Endothelial cell of umbilical vein (primary cell): ENCODE measurements around the gene FOXL3. TPM values are rescaled to one million over a fixed set of nuclear protein-coding genes. Genes with fewer than 3 reads are reported as not detected.

Experiments
- BruUV-seq: library from RNA; stranded (reverse); fragments of 400-500 nt; replicated peaks from 2 replicates; lab custom pipeline; 2021; lab: Mats Ljungman, UMichigan
- CTCF ChIA-PET: fragments of 300-600, 350-600 bp; sonication (Branson Sonifier 250); formaldehyde crosslinking; loops from one replicate; lab custom pipeline; 2021; ENCODE audit warnings: antibody characterized with exemption, inconsistent platforms; lab: Charles Lee
- POLR2A ChIA-PET: fragments of 300-600, 350-600 bp; sonication (Branson Sonifier 250); formaldehyde crosslinking; loops from one replicate; lab custom pipeline; 2021; ENCODE audit warnings: antibody characterized with exemption, inconsistent platforms; lab: Charles Lee
- DNase-seq: peaks from one replicate; pipeline ENCODE4 v3.0.0-alpha.2; 2011; ENCODE audit warnings: low read depth, low spot score
- FAIRE-seq: peaks from 2 replicates; lab custom pipeline; 2011; peaks lifted over from hg19 to GRCh38; lab: Jason Lieb, UNC
- H2AFZ ChIP-seq: 2 replicates; pipeline ENCODE4 v1.6.0; 2012; ENCODE audit warnings: low read depth, low read length, control low read depth, inconsistent platforms
- H3K27ac ChIP-seq: 2 replicates; pipeline ENCODE4 v1.5.1; 2011; ENCODE audit warnings: low read depth, mild to moderate bottlenecking, control low read depth, low read length, moderate library complexity; ENCODE audit not compliant: insufficient read depth
- H3K27me3 ChIP-seq, 2 experiments: 2 replicates each; pipeline versions ENCODE4 v1.6.0 to v1.6.1; 2011; ENCODE audit warnings: low read length in 2 of 2, mixed read lengths in 1 of 2; ENCODE audit not compliant: control insufficient read depth in 2 of 2, insufficient read depth in 2 of 2
- H3K36me3 ChIP-seq, 2 experiments: 2 replicates in 1 of 2; 3 replicates in 1 of 2; pipeline ENCODE4 v1.5.1; 2011; ENCODE audit warnings: low read length in 2 of 2, mild to moderate bottlenecking in 1 of 2, moderate library complexity in 1 of 2; ENCODE audit not compliant: control insufficient read depth in 2 of 2, insufficient read depth in 2 of 2; ENCODE audit errors: extremely low read depth in 1 of 2
- H3K4me1 ChIP-seq: 3 replicates; pipeline ENCODE4 v1.5.1; 2011; ENCODE audit warnings: mild to moderate bottlenecking, low read length; ENCODE audit not compliant: control insufficient read depth, insufficient read depth; ENCODE audit errors: extremely low read depth
- H3K4me2 ChIP-seq: 2 replicates; pipeline ENCODE4 v1.6.1; 2011; ENCODE audit warnings: low read length, control low read depth, mixed read lengths; ENCODE audit not compliant: insufficient read depth
- H3K4me3 ChIP-seq, 3 experiments: fragments of 200-600 bp in 1 of 3; sonication (generic), shearing (Covaris generic) in 1 of 3; replicated peaks in 1 of 3; 2 replicates each; pipeline ENCODE4 v1.5.1; 2011 to 2016; ENCODE audit warnings: control low read depth in 3 of 3, low read length in 3 of 3, mild to moderate bottlenecking in 2 of 3, inconsistent platforms in 1 of 3, low read depth in 1 of 3, moderate library complexity in 1 of 3; ENCODE audit not compliant: insufficient read depth in 1 of 3
- H3K79me2 ChIP-seq: 2 replicates; pipeline ENCODE4 v1.6.0; 2012; ENCODE audit warnings: low read length, inconsistent platforms; ENCODE audit not compliant: control insufficient read depth, insufficient read depth
- H3K9ac ChIP-seq: replicated peaks from 2 replicates; pipeline ENCODE3; 2011; ENCODE audit warnings: low read length, control low read depth; ENCODE audit not compliant: insufficient read depth; ENCODE audit errors: extremely low read depth
- H3K9me1 ChIP-seq: replicated peaks from 3 replicates; pipeline ENCODE4 v1.6.0; 2011; ENCODE audit warnings: mild to moderate bottlenecking, low read length; ENCODE audit not compliant: control insufficient read depth, insufficient read depth; ENCODE audit errors: extremely low read depth
- H3K9me3 ChIP-seq: replicated peaks from 2 replicates; pipeline ENCODE4 v1.5.1; 2012; ENCODE audit warnings: low read length, inconsistent platforms; ENCODE audit not compliant: control insufficient read depth, insufficient read depth
- H4K20me1 ChIP-seq: replicated peaks from 2 replicates; pipeline ENCODE3; 2011; ENCODE audit warnings: mild to moderate bottlenecking, low read length; ENCODE audit not compliant: control insufficient read depth, insufficient read depth; ENCODE audit errors: extremely low read depth
- EZH2 ChIP-seq: IDR thresholded peaks from 2 replicates; pipeline ENCODE4 v1.6.1; 2012; ENCODE audit warnings: borderline replicate concordance, low read depth, mild to moderate bottlenecking, moderate library complexity, low read length, inconsistent platforms; ENCODE audit not compliant: severe bottlenecking
- FOS ChIP-seq: IDR thresholded peaks from 2 replicates; pipeline ENCODE4 v1.6.1; 2011; ENCODE audit warnings: mild to moderate bottlenecking, low read length, moderate library complexity, borderline replicate concordance; ENCODE audit not compliant: insufficient read depth
- GATA2 ChIP-seq: IDR thresholded peaks from 2 replicates; pipeline ENCODE4 v1.7.0; 2011; ENCODE audit warnings: low read depth, mild to moderate bottlenecking, moderate library complexity, mixed read lengths, low read length; ENCODE audit not compliant: insufficient read length, insufficient read depth
- JUN ChIP-seq: IDR thresholded peaks from 2 replicates; pipeline ENCODE4 v1.6.1; 2011; ENCODE audit warnings: borderline replicate concordance, low read depth; ENCODE audit not compliant: insufficient read length, insufficient read depth
- MAX ChIP-seq: IDR thresholded peaks from 2 replicates; pipeline ENCODE4 v1.6.1; 2011; ENCODE audit not compliant: insufficient read depth, insufficient read length
- MYC ChIP-seq: IDR thresholded peaks from one replicate; pipeline ENCODE4 v1.6.1; 2011; ENCODE audit warnings: mild to moderate bottlenecking, low read depth, low read length
- POLR2A ChIP-seq: IDR thresholded peaks from 2 replicates; pipeline ENCODE4 v1.6.1; 2012; ENCODE audit warnings: low read depth, mild to moderate bottlenecking, control low read depth, low read length
- POLR2AphosphoS5 ChIP-seq: IDR thresholded peaks from 2 replicates; pipeline ENCODE4 v1.6.1; 2012; ENCODE audit warnings: low read depth, mild to moderate bottlenecking, control low read depth, low read length, moderate library complexity; ENCODE audit not compliant: insufficient read depth
- dilution Hi-C: fragments of 300-500 bp; cut with MboI; formaldehyde crosslinking; loops from one replicate; pipeline ENCODE4 v1.15.0; 2019; ENCODE audit warnings: low sequenced_read_pairs; ENCODE audit not compliant: extremely low pct_ligation_motif_present
- intact Hi-C: fragments of 100-400 bp; cut with micrococcal nuclease; formaldehyde crosslinking; loops from one replicate; pipeline ENCODE4 v1.10.0; 2022
- polyA plus RNA-seq, 4 experiments: library from polyadenylated mRNA; depleted of rRNA in 3 of 4; stranded (reverse) in 3 of 4; unstranded in 1 of 4; fragments of >200 nt; gene quantifications; 2 replicates each; pipeline versions ENCODE4 v1.2.1 to v1.2.3, GENCODE V29; 2011 to 2012; ENCODE audit warnings: missing spikeins in 1 of 4
- total RNA-seq: library from RNA; stranded (reverse); gene quantifications from 2 replicates; pipeline ENCODE4 v1.2.3, GENCODE V29; 2021
- TF ChIP-seq, protein P1 (sequence below), 2 donors: IDR thresholded peaks; 1 replicate in 1 of 2; 2 replicates in 1 of 2; pipeline ENCODE4 v1.5.1; 2011; ENCODE audit warnings: low read length in 2 of 2, mild to moderate bottlenecking in 2 of 2, moderate library complexity in 2 of 2, control low read depth in 1 of 2, inconsistent platforms in 1 of 2, low read depth in 1 of 2; ENCODE audit not compliant: insufficient read depth in 1 of 2; ENCODE audit errors: extremely low read depth in 1 of 2

Gene FOXL3
- total and polyA plus RNA-seq, 2 donors (not counting 3 experiments of a cell fraction or from before 2014, with no cell fraction given), result not detected

GRCh38 chr7:284762-285722 is 4.9 kb upstream of the FOXL3 start:
- H3K27ac ChIP-seq, result no peak overlapping the region
- DNase-seq, result no peak
- FAIRE-seq, result no peak
- H2AFZ ChIP-seq, result no peak overlapping the region
- no peaks in the 10 kb centered on the region for H3K36me3 ChIP-seq
- BruUV-seq, result no TSS peak
- no peaks in the 10 kb centered on the region for H4K20me1 ChIP-seq
- no peak for TF ChIP-seq GATA2
- no peak for TF ChIP-seq FOS
- no peak for TF ChIP-seq MYC
- TF ChIP-seq JUN, result no peak
- no peak for TF ChIP-seq EZH2
- TF ChIP-seq MAX, result no peak
- no peak for TF ChIP-seq POLR2AphosphoS5
- TF ChIP-seq, protein P1, sequence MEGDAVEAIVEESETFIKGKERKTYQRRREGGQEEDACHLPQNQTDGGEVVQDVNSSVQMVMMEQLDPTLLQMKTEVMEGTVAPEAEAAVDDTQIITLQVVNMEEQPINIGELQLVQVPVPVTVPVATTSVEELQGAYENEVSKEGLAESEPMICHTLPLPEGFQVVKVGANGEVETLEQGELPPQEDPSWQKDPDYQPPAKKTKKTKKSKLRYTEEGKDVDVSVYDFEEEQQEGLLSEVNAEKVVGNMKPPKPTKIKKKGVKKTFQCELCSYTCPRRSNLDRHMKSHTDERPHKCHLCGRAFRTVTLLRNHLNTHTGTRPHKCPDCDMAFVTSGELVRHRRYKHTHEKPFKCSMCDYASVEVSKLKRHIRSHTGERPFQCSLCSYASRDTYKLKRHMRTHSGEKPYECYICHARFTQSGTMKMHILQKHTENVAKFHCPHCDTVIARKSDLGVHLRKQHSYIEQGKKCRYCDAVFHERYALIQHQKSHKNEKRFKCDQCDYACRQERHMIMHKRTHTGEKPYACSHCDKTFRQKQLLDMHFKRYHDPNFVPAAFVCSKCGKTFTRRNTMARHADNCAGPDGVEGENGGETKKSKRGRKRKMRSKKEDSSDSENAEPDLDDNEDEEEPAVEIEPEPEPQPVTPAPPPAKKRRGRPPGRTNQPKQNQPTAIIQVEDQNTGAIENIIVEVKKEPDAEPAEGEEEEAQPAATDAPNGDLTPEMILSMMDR (IDR thresholded peaks at IDR 0.05; ENCODE audit: extremely low read depth in 1 of 2, insufficient read depth in 1 of 2, low read depth in 1 of 2, low read length in 2 of 2), result no peak
- no peak for TF ChIP-seq POLR2A
- ChIA-PET POLR2A (no interaction called here), CTCF (no interaction called here)
- peaks cover 11 to 22% of the 10 kb centered on the region in 2 experiments for H3K27me3 ChIP-seq
- H3K79me2 ChIP-seq, result no peaks in the 10 kb centered on the region
- H3K4me3 ChIP-seq, result no peak overlapping the region
- H3K4me2 ChIP-seq, result no peak overlapping the region
- no peak overlapping the region for H3K9ac ChIP-seq
- dilution Hi-C loops, result no loop called here
- H3K4me1 ChIP-seq, result no peaks in the 10 kb centered on the region
- no peaks in the 10 kb centered on the region for H3K9me1 ChIP-seq
- H3K9me3 ChIP-seq, result no peaks in the 10 kb centered on the region
- intact Hi-C loops, result no loop called here
